ENCODE data around the gene GULP1.
"Not testable (repeated sequence)": the region's sequence is repeated elsewhere in the genome, so short reads cannot be mapped to it uniquely, and the experiment has no call there.

GULP1 gene

GRCh38 chr2:188588235-188588634 lies 296.6 kb downstream of the GULP1 start:
- in situ Hi-C loops (cut with HindIII; ENCODE audit: low sequenced_read_pairs): no loop called here

GRCh38 chr2:188596054-188596453 lies 304.4 kb downstream of the GULP1 start:
- in situ Hi-C loops (cut with HindIII; ENCODE audit: low sequenced_read_pairs): no loop called here

GRCh38 chr2:188598551-188598950 lies 306.9 kb downstream of the GULP1 start:
- in situ Hi-C loops (cut with HindIII; ENCODE audit: low sequenced_read_pairs): no loop called here

- in situ Hi-C loops (cut with HindIII; ENCODE audit: low sequenced_read_pairs): no loop called here
Measured at GRCh38 chr2:188599140-188599539, 307.5 kb downstream of the GULP1 start.

GRCh38 chr2:188600536-188601210 lies 309.0 kb downstream of the GULP1 start:
- in situ Hi-C loops (cut with HindIII; ENCODE audit: low sequenced_read_pairs): no loop called here

- in situ Hi-C loops (cut with HindIII; ENCODE audit: low sequenced_read_pairs): no loop called here
Measured at GRCh38 chr2:188601391-188601790, 309.7 kb downstream of the GULP1 start.

- in situ Hi-C loops (cut with HindIII; ENCODE audit: low sequenced_read_pairs): no loop called here
Measured at GRCh38 chr2:188601927-188602326, 310.3 kb downstream of the GULP1 start.

GRCh38 chr2:188604579-188604978 lies 312.9 kb downstream of the GULP1 start:
- in situ Hi-C loops (cut with HindIII; ENCODE audit: low sequenced_read_pairs): no loop called here

- in situ Hi-C loops (cut with HindIII; ENCODE audit: low sequenced_read_pairs): not testable (repeated sequence)
Measured at GRCh38 chr2:188605609-188606584, 314.2 kb downstream of the GULP1 start.

GRCh38 chr2:188606596-188606995 lies 314.9 kb downstream of the GULP1 start:
- in situ Hi-C loops (cut with HindIII; ENCODE audit: low sequenced_read_pairs): not testable (repeated sequence)

GRCh38 chr2:188607501-188607900 lies 315.8 kb downstream of the GULP1 start:
- in situ Hi-C loops (cut with HindIII; ENCODE audit: low sequenced_read_pairs): no loop called here

GRCh38 chr2:188609321-188610049 lies 317.8 kb downstream of the GULP1 start:
- in situ Hi-C loops (cut with HindIII; ENCODE audit: low sequenced_read_pairs): no loop called here

GRCh38 chr2:188610050-188610444 lies 318.4 kb downstream of the GULP1 start:
- in situ Hi-C loops (cut with HindIII; ENCODE audit: low sequenced_read_pairs): no loop called here

GRCh38 chr2:188610827-188611226 lies 319.2 kb downstream of the GULP1 start:
- in situ Hi-C loops (cut with HindIII; ENCODE audit: low sequenced_read_pairs): no loop called here

- in situ Hi-C loops (cut with HindIII; ENCODE audit: low sequenced_read_pairs): no loop called here
Measured at GRCh38 chr2:188619146-188619545, 327.5 kb downstream of the GULP1 start.

GRCh38 chr2:188620916-188621315 lies 329.2 kb downstream of the GULP1 start:
- in situ Hi-C loops (cut with HindIII; ENCODE audit: low sequenced_read_pairs): no loop called here

- in situ Hi-C loops (cut with HindIII; ENCODE audit: low sequenced_read_pairs): no loop called here
Measured at GRCh38 chr2:188622601-188623260, 331.1 kb downstream of the GULP1 start.

- in situ Hi-C loops (cut with HindIII; ENCODE audit: low sequenced_read_pairs): no loop called here
Measured at GRCh38 chr2:188623995-188624643, 332.4 kb downstream of the GULP1 start.

GRCh38 chr2:188627471-188627870 lies 335.8 kb downstream of the GULP1 start:
- in situ Hi-C loops (cut with HindIII; ENCODE audit: low sequenced_read_pairs): no loop called here
